ENCODE results near the gene TMEM175. TPM values are rescaled to one million over a fixed set of nuclear protein-coding genes. Genes with fewer than 3 reads are reported as not detected.

TMEM175 gene
- total and polyA plus RNA-seq, 9 of the 15 experiments (the other 6 are each of a cell fraction or from before 2014, with no cell fraction given): 0.13 to 30.9 (median 9.4) TPM

DNA sequence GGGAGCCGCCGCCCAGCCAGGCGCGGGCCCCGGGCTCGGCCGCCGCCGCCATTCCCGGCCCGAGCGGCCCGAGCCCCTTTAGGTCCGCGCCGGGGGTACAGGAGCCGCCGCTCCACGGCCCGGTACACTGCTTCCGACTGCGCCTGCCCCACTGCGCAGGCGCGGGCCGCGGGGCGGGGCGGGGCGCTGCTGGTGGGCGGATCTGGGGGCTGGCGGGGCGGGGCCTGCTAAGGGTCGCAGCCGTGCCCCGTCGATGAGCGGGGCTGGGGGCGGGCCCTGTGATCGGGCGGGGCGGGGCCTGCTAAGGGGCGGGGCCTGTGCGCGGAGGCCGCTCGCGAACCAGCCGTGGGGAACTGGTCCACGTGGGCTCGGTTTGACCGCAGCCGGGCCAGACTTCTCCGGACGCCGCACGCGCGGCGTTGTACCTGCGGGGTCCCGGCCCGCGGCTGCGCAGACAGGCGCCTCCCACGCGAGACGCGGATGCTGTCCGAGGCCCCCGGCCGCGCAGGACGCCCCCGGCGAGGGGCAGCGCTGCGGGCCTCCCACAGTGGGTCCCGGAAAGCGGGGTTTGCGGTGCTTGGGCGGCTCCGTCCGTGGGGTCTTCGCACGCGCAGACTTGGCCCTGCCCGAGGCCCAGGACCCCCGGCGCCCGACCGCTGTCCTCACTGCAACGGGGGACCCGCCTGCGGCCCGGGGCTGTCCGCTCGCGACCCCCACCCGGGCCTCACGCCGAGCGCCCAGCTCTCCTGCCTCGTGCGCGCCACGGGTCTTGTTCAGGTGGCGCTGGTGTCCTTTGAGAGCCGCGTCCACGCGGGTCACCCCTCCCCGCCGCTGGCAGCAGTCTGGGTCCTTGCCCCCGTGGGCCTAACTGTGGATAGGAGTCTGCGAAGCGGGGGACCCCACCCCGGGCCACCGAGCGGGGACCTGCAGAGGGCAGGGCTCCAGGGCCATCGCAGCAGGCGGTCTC lies 41.5 kb downstream of the TMEM175 start, which contains the start of gene DGKQ (continued):
- no peak for TF ChIP-seq ZNF79 (CRISPR knock-in tag; IDR thresholded peaks at IDR 0.05; ENCODE audit: low read depth)
- TF ChIP-seq OTX1 (CRISPR knock-in tag; IDR thresholded peaks at IDR 0.05): no peak
- TF ChIP-seq KHSRP (IDR thresholded peaks at IDR 0.05): no peak
- no peak for TF ChIP-seq ZNF668 (CRISPR knock-in tag; IDR thresholded peaks at IDR 0.05)
- peak; percentile 57 for TF ChIP-seq HMGN3 (IDR thresholded peaks at IDR 0.05; ENCODE audit: borderline replicate concordance, extremely low read depth, insufficient read length, low read depth, low read length)
- TF ChIP-seq, protein P1, sequence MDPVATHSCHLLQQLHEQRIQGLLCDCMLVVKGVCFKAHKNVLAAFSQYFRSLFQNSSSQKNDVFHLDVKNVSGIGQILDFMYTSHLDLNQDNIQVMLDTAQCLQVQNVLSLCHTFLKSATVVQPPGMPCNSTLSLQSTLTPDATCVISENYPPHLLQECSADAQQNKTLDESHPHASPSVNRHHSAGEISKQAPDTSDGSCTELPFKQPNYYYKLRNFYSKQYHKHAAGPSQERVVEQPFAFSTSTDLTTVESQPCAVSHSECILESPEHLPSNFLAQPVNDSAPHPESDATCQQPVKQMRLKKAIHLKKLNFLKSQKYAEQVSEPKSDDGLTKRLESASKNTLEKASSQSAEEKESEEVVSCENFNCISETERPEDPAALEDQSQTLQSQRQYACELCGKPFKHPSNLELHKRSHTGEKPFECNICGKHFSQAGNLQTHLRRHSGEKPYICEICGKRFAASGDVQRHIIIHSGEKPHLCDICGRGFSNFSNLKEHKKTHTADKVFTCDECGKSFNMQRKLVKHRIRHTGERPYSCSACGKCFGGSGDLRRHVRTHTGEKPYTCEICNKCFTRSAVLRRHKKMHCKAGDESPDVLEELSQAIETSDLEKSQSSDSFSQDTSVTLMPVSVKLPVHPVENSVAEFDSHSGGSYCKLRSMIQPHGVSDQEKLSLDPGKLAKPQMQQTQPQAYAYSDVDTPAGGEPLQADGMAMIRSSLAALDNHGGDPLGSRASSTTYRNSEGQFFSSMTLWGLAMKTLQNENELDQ (CRISPR knock-in tag; IDR thresholded peaks at IDR 0.05; ENCODE audit: borderline replicate concordance): no peak
- TF ChIP-seq, protein P2, sequence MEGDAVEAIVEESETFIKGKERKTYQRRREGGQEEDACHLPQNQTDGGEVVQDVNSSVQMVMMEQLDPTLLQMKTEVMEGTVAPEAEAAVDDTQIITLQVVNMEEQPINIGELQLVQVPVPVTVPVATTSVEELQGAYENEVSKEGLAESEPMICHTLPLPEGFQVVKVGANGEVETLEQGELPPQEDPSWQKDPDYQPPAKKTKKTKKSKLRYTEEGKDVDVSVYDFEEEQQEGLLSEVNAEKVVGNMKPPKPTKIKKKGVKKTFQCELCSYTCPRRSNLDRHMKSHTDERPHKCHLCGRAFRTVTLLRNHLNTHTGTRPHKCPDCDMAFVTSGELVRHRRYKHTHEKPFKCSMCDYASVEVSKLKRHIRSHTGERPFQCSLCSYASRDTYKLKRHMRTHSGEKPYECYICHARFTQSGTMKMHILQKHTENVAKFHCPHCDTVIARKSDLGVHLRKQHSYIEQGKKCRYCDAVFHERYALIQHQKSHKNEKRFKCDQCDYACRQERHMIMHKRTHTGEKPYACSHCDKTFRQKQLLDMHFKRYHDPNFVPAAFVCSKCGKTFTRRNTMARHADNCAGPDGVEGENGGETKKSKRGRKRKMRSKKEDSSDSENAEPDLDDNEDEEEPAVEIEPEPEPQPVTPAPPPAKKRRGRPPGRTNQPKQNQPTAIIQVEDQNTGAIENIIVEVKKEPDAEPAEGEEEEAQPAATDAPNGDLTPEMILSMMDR (IDR thresholded peaks at IDR 0.05 in 2 of 3, conservative IDR thresholded peaks at IDR 0.05 in 1 of 3; ENCODE audit: insufficient read depth in 2 of 3, low read depth in 1 of 3, low read length in 3 of 3): 0 out of 6 replicates have a peak, but pooled peaks of 1 of the 3 experiments have one; percentile 3
- no peak for TF ChIP-seq MCM7 (IDR thresholded peaks at IDR 0.05)
- TF ChIP-seq TFAM (CRISPR knock-in tag; conservative IDR thresholded peaks at IDR 0.05): no peak
- TF ChIP-seq ZNF764 (CRISPR knock-in tag; IDR thresholded peaks at IDR 0.05; ENCODE audit: low read depth): no peak
- TF ChIP-seq MEF2D (tag; conservative IDR thresholded peaks at IDR 0.05; ENCODE audit: low read depth): no peak
- TF ChIP-seq SMAD4 (CRISPR knock-in tag; conservative IDR thresholded peaks at IDR 0.05): peak; percentile 61; the same call in 1 of the 2 replicates
- TF ChIP-seq ZNF584 (CRISPR knock-in tag; IDR thresholded peaks at IDR 0.05; ENCODE audit: low read depth): no peak
- TF ChIP-seq JUNB (CRISPR knock-in tag; conservative IDR thresholded peaks at IDR 0.05): no peak
- no peak for TF ChIP-seq ZFPM2 (CRISPR knock-in tag; IDR thresholded peaks at IDR 0.05)
- no peak for TF ChIP-seq HDAC2 (IDR thresholded peaks at IDR 0.05)
- TF ChIP-seq, protein P3, sequence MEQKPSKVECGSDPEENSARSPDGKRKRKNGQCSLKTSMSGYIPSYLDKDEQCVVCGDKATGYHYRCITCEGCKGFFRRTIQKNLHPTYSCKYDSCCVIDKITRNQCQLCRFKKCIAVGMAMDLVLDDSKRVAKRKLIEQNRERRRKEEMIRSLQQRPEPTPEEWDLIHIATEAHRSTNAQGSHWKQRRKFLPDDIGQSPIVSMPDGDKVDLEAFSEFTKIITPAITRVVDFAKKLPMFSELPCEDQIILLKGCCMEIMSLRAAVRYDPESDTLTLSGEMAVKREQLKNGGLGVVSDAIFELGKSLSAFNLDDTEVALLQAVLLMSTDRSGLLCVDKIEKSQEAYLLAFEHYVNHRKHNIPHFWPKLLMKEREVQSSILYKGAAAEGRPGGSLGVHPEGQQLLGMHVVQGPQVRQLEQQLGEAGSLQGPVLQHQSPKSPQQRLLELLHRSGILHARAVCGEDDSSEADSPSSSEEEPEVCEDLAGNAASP (IDR thresholded peaks at IDR 0.05): no peak
- TF ChIP-seq, protein P4, sequence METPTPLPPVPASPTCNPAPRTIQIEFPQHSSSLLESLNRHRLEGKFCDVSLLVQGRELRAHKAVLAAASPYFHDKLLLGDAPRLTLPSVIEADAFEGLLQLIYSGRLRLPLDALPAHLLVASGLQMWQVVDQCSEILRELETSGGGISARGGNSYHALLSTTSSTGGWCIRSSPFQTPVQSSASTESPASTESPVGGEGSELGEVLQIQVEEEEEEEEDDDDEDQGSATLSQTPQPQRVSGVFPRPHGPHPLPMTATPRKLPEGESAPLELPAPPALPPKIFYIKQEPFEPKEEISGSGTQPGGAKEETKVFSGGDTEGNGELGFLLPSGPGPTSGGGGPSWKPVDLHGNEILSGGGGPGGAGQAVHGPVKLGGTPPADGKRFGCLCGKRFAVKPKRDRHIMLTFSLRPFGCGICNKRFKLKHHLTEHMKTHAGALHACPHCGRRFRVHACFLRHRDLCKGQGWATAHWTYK (CRISPR knock-in tag; IDR thresholded peaks at IDR 0.05): peak; percentile 39; the same call in 1 of the 2 replicates
- TF ChIP-seq PPARD (CRISPR knock-in tag; IDR thresholded peaks at IDR 0.05): no peak

All from K562 (cell line).